ACC112 (cell line): Measurements from ENCODE around the gene TBCE.

Source experiments
- H2AFZ ChIP-seq: fragments of 200-600 bp; sonication (generic); one replicate; pipeline ENCODE4 v1.6.0; 2017; ENCODE audit warnings: antibody characterized with exemption, low read length; ENCODE audit not compliant: unreplicated experiment
- H3K27ac ChIP-seq: fragments of 200-600 bp; sonication (generic); 2 replicates; pipeline ENCODE4 v1.5.1; 2014; ENCODE audit warnings: low read depth, mild to moderate bottlenecking, antibody characterized with exemption, low read length, moderate library complexity
- H3K27me3 ChIP-seq: fragments of 200-600 bp; sonication (generic); 2 replicates; pipeline ENCODE4 v1.6.1; 2014; ENCODE audit warnings: mild to moderate bottlenecking, antibody characterized with exemption, low read length, moderate library complexity, mixed read lengths; ENCODE audit not compliant: insufficient read depth
- H3K36me3 ChIP-seq: fragments of 200-600 bp; sonication (generic); 2 replicates; pipeline ENCODE4 v1.6.1; 2016; ENCODE audit warnings: mild to moderate bottlenecking, antibody characterized with exemption, low read length, moderate library complexity, mixed read lengths; ENCODE audit not compliant: insufficient read depth
- H3K4me1 ChIP-seq: fragments of 200-600 bp; sonication (generic); one replicate; pipeline ENCODE4 v1.6.1; 2016; ENCODE audit warnings: low read length, mixed read lengths; ENCODE audit not compliant: insufficient read depth, unreplicated experiment, control insufficient read depth
- H3K4me3 ChIP-seq: fragments of 200-600 bp; sonication (generic); 2 replicates; pipeline ENCODE4 v1.5.1; 2014; ENCODE audit warnings: mild to moderate bottlenecking, low read depth, low read length
- H3K79me2 ChIP-seq: fragments of 200-600 bp; sonication (generic); one replicate; pipeline ENCODE4 v1.6.0; 2016; ENCODE audit warnings: low read length; ENCODE audit not compliant: control insufficient read depth, unreplicated experiment, insufficient read depth

TBCE gene

GRCh38 chr1:235367000-235367908, at the start of gene TBCE:
TSS of gene TBCE (plus strand) at chr1:235367427. CDS start at chr1:235380050, 12,623 bp downstream.
- Histone ChIP-seq H3K36me3 (no peaks in the 10 kb centered on the region), H3K27ac (peak within 1 kb of the TSS; percentile 55), H3K79me2 (peaks cover 38% of the 10 kb centered on the region), H2AFZ (peak within 1 kb of the TSS; percentile 82), H3K4me1 (peaks cover 6% of the 10 kb centered on the region), H3K27me3 (no peaks in the 10 kb centered on the region), H3K4me3 (peak within 1 kb of the TSS; percentile 93)

DNA sequence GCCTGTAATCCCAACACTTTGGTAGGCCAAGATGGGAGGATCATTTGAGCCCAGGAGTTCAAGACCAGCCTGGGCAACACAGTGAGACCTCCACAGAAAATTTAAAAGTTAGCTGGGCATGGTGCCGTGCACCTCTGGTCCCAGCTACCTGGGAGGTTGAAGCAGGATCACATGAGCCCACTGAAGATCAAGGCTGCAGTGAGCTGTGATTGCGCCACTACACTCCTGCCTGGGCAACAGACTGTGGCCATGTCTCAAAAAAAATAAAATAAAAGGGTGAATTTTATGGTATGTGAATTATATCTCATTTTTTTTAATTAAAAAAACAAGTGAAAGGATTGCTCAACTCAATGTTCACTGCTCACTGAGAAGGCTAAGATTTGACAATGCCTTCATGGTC, 48.0 kb upstream of the TBCE start:
- H3K79me2 ChIP-seq: peaks cover 82% of the 10 kb centered on the region
- no peak overlapping the region for H3K27ac ChIP-seq
- H3K36me3 ChIP-seq: no peaks in the 10 kb centered on the region; the same call in 1 of the 2 replicates
- peaks cover 17% of the 10 kb centered on the region for H3K4me1 ChIP-seq
- no peaks in the 10 kb centered on the region for H3K27me3 ChIP-seq
- H3K4me3 ChIP-seq: no peak overlapping the region
- no peak overlapping the region for H2AFZ ChIP-seq

DNA sequence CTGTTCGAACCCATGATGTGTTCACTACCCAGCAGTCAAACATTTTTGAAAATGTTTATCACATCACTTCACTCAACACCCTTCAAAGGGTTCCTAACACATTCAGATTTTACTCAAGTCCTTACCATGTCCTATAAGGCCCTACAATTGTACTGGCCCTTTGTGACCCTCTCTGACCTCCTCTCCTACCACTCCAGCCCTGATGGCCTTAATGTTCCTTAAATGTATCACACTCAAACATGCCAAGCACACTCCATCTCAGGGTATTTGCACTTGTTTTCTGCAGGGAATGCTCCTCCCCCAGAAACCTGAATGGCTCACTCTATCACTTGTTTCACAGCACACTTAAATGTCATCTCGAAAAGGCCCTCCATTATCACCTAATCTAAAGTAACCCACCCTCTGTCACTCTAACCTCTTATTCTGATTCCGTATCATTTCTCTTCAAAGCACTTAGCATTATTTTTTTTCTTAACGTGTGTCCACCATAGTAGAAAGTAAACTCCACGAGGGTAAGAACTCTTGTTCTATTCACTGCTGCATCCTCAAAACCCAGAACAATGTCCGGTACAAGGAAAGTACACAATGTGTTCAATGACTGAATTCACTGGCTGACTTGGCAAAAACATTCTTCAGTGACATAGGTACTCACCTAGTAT, 46.6 kb upstream of the TBCE start:
- Histone ChIP-seq H3K4me3 (no peak overlapping the region), H3K4me1 (peaks cover 25% of the 10 kb centered on the region), H3K36me3 (no peaks in the 10 kb centered on the region; the same call in 1 of the 2 replicates), H3K27ac (no peak overlapping the region), H3K27me3 (no peaks in the 10 kb centered on the region), H3K79me2 (peaks cover 83% of the 10 kb centered on the region), H2AFZ (no peak overlapping the region)

DNA sequence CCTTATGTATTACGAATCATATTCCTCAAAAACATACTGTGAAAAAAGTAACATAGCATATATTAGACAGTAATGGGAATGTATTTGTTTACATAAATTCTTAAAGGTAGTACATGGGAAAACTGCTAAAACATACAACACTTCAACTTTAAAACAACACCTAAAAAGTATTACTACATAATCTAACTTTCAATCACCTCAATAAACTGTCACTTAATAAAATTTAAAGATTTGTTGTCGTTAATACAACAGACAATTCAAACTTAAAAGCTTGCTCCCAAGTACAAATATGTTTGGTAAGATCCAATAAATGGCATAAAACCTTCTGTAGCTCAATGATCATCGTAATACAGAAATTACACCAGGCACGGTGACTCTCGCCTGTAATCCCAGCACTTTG, 42.9 kb upstream of the TBCE start:
- no peaks in the 10 kb centered on the region for H3K27me3 ChIP-seq
- peaks cover 76% of the 10 kb centered on the region for H3K79me2 ChIP-seq
- H3K4me3 ChIP-seq: 0 out of 2 replicates have a peak overlapping the region, but pooled peaks have one; percentile 88
- no peak overlapping the region for H2AFZ ChIP-seq
- no peak overlapping the region for H3K27ac ChIP-seq
- H3K36me3 ChIP-seq: no peaks in the 10 kb centered on the region; the same call in 1 of the 2 replicates
- H3K4me1 ChIP-seq: peaks cover 23% of the 10 kb centered on the region

DNA sequence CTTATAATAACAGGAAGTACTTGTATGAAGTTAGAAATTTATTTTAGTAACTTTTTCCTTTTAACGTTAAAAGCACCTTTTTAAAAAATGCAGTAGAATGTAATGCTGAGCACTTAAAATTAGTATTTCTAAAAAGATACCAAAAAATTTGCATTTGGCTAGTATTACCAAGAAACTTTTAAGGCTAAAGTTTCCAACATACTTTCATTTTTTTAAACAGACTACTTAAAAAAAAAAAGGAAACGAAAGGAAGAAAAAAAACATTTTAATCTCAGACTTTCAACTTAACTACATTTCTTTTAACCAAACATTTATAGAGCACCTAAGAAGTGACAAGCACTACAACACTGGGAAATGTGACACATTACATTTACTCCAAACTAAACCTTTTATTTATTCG, 42.1 kb upstream of the TBCE start:
- no peaks in the 10 kb centered on the region for H3K27me3 ChIP-seq
- no peak overlapping the region for H3K27ac ChIP-seq
- no peaks in the 10 kb centered on the region; the same call in 1 of the 2 replicates for H3K36me3 ChIP-seq
- peaks cover 23% of the 10 kb centered on the region for H3K4me1 ChIP-seq
- peaks cover 83% of the 10 kb centered on the region for H3K79me2 ChIP-seq
- no peak overlapping the region for H2AFZ ChIP-seq
- peak overlapping the region; percentile 88 for H3K4me3 ChIP-seq

DNA sequence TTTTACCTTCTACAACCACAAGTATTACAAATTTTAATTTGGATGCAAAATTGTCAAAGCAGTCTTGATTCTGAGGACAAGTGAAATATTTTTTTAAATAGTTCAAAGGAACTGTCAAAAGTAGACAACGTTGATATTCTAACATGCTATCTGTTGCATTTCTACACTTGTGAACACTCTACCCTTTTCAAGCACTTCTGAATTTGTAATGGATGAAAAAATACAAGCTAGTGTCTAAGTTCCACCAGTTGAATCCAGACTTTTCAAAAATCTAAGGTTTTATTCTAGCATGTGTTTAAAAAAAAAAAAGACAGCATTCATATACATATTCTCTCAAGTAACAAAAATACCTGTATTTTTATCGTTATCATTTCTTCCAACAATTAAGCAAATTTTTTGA, 41.4 kb upstream of the TBCE start:
- Histone ChIP-seq H3K4me3 (peak overlapping the region; percentile 88), H3K4me1 (peaks cover 30% of the 10 kb centered on the region)

DNA sequence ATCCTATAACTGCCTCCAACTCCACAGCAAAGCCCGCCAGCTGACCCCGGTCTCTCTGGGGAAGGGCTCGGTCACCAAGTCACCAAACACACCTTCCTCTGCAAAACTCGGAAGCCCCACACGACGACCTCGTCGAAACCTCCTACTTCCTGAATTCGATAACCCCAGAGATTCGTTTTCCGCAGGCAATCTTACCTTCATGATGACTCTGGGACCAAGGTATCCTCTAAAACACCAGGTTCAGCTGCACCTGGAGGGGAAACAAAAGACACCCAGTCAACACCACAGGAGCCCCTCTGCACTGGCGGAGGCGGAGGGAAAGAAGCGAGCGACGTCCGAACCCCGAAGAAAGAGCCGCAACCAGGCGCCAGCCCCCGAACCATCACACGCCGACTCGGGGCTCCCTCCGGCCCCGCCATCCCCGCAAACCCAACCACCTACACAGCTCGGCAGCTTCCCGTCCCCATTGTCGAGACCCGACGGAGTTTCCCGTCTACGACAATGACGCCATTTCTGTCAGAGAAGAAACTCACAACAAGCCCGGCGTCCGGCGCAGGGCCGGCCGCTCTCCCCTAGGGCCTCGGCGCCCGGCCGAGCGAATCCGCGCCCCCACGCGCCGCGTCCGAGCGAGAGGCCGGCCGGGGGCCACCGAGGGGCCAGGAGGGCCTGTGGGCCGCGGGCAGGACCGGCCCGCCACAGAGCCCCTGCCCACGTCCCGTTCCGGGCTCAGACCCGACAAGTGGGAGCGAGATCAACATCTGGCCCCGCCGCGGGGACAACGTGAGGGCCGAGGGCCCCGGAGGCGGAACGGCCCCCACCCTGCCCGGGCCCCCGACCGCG, 40.3 kb upstream of the TBCE start:
- Histone ChIP-seq H3K4me1 (peaks cover 41% of the 10 kb centered on the region), H3K36me3 (no peaks in the 10 kb centered on the region; the same call in none of the 2 replicates), H3K27me3 (no peaks in the 10 kb centered on the region), H3K27ac (peak overlapping the region; percentile 75; the same call in 1 of the 2 replicates), H3K79me2 (peaks cover 85% of the 10 kb centered on the region), H3K4me3 (peak overlapping the region; percentile 88), H2AFZ (peak overlapping the region; percentile 39)

More for the DNA sequence above, 41.4 kb upstream of the TBCE start:
- H3K79me2 ChIP-seq: peaks cover 83% of the 10 kb centered on the region
- H3K36me3 ChIP-seq: no peaks in the 10 kb centered on the region; the same call in 1 of the 2 replicates
- H2AFZ ChIP-seq: no peak overlapping the region
- H3K27ac ChIP-seq: no peak overlapping the region
- H3K27me3 ChIP-seq: no peaks in the 10 kb centered on the region

GRCh38 chr1:235327559-235328270, 39.5 kb upstream of the TBCE start, which contains the start of gene ARID4B:
TSS of gene ARID4B (minus strand) at chr1:235328179. CDS start at chr1:235326919, 1,260 bp downstream.
- peak within 1 kb of the TSS; percentile 87 for H2AFZ ChIP-seq
- H3K36me3 ChIP-seq: no peaks in the 10 kb centered on the region; the same call in 1 of the 2 replicates

DNA sequence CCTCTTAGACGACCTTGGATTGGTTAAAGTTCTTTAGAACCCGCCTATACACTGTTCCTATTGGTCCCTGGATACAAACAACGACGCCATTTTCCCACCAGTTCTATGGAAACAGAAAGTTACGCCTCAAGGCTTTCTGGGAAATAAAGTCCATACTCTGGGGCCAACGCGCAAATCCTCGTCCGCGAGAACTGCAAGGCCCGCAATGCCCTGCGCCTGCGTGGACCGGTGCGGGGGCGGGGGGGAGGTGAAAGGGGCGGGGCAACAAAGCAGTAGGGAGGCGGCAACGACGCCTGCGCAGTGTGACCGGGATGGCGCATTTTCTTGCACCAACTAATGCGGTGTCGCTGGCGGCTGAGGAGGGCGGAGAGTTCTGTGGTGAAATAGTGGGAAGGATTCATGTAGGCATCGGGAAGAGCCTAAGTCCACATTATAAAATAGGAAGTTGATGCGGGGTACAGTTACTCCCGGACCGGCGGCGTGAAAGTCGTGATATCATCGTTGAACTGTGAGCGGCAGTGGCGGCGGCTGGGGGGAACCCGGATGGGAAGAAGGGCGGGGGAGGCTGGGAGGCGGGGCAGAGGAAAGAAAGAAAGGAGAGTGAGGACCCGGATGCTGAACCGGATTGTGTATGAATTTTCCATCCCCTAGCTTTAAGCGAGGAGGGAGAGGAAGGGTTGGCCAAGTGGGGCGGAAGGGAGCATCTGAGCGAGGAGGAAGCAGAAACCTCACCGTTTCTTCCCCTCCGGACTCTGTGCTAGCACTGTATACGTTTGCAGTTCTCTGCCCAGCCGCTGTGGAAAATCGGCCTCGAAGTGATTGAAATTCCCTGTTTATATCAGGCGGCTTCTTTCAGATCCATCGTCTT, 38.7 kb upstream of the TBCE start, which contains the start of gene GGPS1:
GGPS1 (plus strand) TSS at position 300 of the 868 bp plus-strand sequence. CDS start 6,695 bp downstream, outside the sequence.
- Histone ChIP-seq H3K27ac (peak within 1 kb of the TSS; percentile 80), H3K79me2 (peaks cover 84% of the 10 kb centered on the region), H3K27me3 (no peaks in the 10 kb centered on the region), H3K4me3 (peak within 1 kb of the TSS; percentile 93), H3K4me1 (peaks cover 46% of the 10 kb centered on the region), H2AFZ (peak within 1 kb of the TSS; percentile 87), H3K36me3 (no peaks in the 10 kb centered on the region; the same call in 1 of the 2 replicates)

More at GRCh38 chr1:235327559-235328270, 39.5 kb upstream of the TBCE start, which contains the start of gene ARID4B:
- Histone ChIP-seq H3K4me3 (peak within 1 kb of the TSS; percentile 93), H3K27me3 (no peaks in the 10 kb centered on the region), H3K79me2 (peaks cover 85% of the 10 kb centered on the region), H3K27ac (peak within 1 kb of the TSS; percentile 80), H3K4me1 (peaks cover 46% of the 10 kb centered on the region)
